GM21447 (cell line): Measurements from ENCODE around the gene SH3RF3.
"Not testable (repeated sequence)": the region's sequence is repeated elsewhere in the genome, so short reads cannot be mapped to it uniquely, and the experiment has no call there.

Experiments used
- ATAC-seq: cut with Tn5 transposase; IDR thresholded peaks from one replicate; pipeline ENCODE4 v1.9.1; 2021; ENCODE audit not compliant: unreplicated experiment

The SH3RF3 gene

GRCh38 chr2:109213646-109214433 is 84.8 kb downstream of the SH3RF3 start:
- peak; percentile 55 for ATAC-seq

DNA sequence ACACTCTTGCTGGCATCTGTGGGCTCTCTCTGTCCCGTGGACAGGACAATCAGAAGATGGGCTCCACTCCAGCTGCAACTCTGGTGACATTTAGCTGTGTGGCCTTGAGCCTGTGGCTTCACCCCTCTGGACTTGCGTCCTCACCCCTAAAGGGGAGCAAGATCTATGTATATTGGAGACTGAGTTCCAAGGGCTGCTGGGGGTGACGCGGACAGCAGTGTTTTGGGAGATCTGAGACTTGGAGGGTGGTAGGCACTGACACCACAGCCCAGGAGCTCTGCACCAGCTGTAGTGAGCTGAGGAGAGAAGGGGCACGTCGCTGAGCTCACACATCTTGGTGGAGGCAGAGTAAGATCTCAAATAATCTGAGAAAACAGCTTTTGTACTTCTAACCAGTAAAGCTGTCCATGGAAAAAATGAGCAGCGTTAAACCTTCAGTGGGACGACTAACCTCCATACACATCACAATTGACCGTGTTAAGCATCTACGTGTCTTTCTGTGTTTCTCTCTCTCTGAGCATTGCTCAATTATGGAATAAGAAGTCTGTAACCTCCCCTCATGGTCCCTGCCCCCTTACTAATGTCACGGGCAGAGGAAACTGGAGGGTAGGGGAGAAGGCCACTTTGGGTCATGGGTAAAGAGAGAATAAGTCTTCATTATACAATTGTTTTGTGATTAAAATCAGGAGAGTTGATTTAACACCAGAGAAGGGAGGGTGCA is 85.8 kb downstream of the SH3RF3 start:
- no peak for ATAC-seq

DNA sequence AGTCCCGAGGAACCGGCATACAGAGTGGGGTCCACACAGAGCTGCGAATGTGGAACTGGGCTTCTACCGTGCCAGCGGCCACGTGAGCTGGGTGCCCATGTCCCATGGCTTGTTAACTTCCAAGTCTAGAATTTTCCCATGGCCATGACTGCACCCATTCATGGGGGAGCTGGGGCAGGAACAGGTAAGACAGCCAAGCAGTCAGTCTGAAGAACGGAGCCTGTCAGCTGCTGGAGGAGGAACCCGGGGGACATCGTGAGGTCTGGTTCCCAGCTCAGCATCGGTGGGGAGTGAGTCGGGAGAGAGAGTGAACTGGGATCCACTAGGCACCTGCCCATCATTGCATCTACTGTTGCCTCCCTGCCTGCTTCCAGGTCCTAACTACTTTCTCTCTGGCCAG is 86.9 kb downstream of the SH3RF3 start:
- ATAC-seq = no peak

DNA sequence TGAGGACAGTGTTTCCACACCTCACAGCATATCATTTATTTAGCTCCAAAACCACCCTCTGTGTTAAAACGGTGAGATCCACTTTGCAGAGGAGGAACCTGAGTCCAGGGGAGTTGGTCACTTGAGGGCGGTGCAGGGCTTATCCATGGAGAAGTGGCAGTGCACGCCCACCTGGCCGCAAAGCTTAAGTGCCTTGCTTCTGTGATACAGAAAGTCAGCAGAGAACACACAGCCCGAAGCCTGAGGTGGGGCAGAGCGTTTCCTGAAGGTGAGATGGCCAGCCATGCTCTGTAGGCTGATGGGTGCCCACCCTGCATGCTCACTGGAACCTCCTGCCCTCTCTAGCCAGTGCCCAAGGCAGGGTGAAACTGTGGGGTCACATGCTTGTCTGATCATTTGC is 87.3 kb downstream of the SH3RF3 start:
- no peak for ATAC-seq

GRCh38 chr2:109217362-109218086 is 88.5 kb downstream of the SH3RF3 start:
- no peak for ATAC-seq

DNA sequence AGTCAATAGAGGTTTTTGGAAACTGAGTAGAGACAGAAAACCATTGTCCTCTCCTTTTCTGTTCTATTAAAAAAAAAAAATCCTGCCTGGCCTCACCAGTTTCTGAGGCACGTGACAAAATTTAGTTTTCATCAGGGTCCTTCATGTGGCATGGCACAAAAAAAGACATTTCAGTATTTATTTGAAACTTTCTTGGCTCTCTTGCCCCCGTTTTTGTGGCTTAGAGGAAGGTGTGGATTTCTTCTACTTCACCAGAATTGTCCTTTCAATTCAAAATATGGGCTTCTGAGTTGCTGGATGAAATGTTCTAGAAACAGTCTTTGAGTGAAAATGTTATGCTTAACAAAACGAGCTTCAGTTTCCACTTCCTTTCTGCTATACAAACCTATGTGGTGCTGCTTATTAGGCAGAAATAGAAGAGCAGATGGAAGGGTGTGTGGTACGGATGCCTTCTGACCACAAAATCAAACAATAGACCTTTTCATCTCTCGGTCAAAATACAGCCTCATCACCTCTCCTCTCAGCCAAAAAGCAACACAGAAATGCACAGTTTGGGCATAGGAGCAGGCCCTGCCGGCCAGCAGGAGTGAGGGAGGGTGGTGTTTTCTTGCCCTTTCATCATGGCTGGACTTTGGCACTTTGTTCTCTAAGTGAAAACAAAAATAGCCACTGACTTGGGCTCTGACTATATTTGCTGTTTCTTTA is 89.2 kb downstream of the SH3RF3 start:
- ATAC-seq = peak; percentile 41

- no peak for ATAC-seq
These were observed 89.8 kb downstream of the SH3RF3 start for GRCh38 chr2:109218792-109219126.

- ATAC-seq = no peak
These were observed 91.9 kb downstream of the SH3RF3 start for GRCh38 chr2:109220860-109221259.

GRCh38 chr2:109221316-109221715 is 92.3 kb downstream of the SH3RF3 start:
- ATAC-seq = not testable (repeated sequence)

GRCh38 chr2:109222422-109222821 is 93.4 kb downstream of the SH3RF3 start:
- ATAC-seq = no peak

DNA sequence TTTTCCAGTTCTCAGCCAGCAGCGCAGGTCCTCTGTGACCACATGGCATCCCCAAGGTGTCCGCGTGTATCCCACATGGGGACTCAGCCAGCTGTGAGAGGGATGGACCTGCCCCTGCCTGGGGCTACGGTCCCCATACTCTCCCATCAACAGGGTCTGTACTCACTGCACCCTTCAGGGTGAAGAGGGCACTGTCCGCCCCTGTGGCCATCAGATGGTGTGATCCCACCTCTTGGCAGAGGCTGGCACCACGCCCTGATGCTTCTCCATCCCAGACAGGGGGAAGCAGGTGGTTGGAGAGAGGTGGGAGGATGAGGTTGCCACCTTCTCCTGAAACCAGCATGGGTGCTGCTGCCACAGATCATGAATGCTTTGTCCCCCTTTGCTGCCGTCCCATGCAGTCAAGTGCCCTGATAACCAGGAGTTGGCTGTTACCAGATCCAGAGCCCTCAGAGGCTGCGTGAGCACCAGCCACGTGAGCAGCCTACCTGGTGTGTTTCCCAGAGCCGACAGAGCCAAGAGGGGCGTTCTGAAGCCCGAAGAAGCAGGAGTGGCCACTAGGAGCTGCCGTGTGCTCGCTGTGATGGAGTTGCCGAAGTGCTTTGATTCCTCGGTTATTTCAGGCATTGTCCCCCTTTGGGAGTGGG is 93.9 kb downstream of the SH3RF3 start:
- ATAC-seq = no peak

- no peak for ATAC-seq
These were observed 94.5 kb downstream of the SH3RF3 start for GRCh38 chr2:109223490-109223889.

- ATAC-seq = not testable (repeated sequence)
These were observed 95.3 kb downstream of the SH3RF3 start for GRCh38 chr2:109224341-109224740.

GRCh38 chr2:109225170-109225782 is 96.3 kb downstream of the SH3RF3 start:
- ATAC-seq = no peak

DNA sequence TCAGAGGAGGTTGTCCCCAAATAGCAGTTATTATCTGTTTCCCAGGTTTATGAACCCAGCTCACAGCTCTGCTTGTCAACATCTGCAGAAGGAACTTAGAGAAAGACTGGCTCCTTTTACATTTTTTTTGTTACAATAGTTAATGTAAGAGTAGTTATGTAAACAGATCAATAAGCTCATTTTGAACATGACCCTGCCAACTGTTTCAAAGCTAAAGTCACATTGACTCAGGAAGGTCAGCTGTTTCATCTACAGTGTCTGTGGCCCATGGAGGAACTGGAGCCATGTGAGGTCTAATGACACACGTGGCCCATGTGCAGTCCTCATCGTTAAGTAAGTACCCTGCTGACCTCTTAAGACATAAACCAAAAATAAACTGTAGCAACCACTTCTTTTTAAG is 97.1 kb downstream of the SH3RF3 start:
- no peak for ATAC-seq

DNA sequence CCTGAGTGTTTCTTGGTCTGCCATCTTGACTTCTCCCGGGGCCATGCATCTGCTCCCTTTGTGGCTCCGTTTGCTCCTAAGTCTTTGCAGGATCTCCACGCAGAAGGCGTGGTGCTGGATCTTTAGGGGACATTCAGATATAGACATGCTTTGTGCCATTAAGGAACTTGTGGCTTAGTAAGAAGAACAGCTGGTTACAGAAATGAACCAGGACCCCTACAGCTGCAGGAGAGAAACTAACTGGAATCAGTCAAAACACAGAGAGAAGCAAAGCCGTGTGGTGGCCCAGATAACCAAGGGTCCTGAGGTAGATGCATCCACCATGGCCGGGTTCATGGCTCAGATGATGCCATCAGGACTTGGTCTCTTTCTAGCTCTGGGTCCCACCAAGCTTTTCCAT is 97.6 kb downstream of the SH3RF3 start:
- ATAC-seq = no peak

DNA sequence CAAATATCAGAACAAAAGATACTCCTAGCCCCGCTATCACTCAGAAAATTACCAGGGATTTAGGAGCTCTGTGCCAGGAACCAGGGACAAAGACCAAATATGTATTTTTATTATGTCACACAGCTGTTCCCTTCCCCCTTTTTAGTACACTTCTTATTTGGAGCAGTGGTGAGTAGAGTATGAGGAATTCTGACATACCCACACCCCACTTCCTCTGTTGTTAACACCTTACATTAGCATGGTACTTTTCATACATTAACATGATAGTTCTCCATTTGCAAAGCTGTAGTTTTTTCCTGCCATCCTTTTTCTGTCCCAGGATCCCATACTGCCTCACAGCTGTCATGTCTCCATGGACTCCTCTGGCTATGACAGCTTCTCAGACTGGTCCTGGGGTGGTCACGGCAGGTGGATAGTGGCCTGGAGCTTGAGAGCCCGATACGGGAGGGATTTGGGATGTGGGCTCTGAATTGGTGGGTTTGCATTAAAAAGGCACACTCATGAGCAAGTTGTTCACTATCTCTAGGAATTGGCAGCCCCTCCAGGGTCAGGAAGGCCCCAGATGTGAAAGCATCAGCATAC is 100.2 kb downstream of the SH3RF3 start:
- no peak for ATAC-seq

DNA sequence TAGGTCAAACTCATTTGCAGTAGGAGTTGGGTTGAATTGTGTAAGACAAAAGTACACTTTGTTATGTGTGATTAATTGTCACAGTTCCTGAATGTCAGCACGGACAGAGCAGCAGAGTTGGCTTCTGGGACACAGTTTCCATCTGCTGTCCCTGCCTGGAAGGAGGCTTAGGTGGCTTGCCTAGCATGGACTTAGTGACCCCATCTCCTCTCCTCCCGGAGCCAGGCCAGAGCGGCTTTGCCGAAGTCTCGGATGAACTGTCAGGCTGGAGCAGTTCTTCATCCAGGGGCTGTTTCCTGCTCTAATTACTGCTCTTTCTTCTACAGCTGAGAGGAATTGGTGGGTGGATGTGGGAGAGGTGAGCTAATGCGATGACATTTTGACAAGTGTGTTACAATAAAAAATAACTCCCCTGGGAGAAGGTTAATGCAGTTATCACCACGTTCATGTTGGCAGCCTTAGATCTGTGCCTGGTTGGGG is 102.0 kb downstream of the SH3RF3 start:
- ATAC-seq = no peak

DNA sequence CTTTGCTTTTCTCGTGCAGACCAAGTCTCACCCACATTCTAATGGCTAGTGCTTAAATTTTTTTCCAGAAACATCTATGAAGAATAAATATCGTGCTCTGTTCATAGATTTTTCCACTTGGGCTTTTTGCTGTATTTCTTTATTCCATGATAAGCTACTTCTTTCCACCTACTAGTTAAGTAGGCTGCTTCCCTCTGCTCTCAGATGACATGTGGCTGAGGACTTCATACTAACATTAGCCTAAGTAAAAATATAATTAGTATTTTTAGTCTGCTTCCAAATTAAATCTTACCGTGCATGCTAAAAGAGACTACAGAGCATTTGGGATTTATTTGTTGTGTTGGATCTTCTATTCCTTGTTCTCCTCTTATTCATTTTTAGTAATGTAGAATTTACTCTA is 102.4 kb downstream of the SH3RF3 start:
- no peak for ATAC-seq
